ENCODE results near the gene LOXL4.

The LOXL4 gene

GRCh38 chr10:98212196-98212595 lies 55.8 kb downstream of the LOXL4 start:
- Histone ChIP-seq H3K27me3 (replicated peaks) (no peaks in the 10 kb centered on the region), H3K36me3 (replicated peaks) (no peaks in the 10 kb centered on the region), H3K27ac (no peak overlapping the region)

GRCh38 chr10:98209441-98209840 lies 58.6 kb downstream of the LOXL4 start:
- H3K27ac ChIP-seq = peak overlapping the region; percentile 14
- no peak overlapping the region for H3K4me3 ChIP-seq (ENCODE audit: low read depth, low read length)
- H3K27me3 ChIP-seq (replicated peaks) = no peaks in the 10 kb centered on the region
- TF ChIP-seq, protein P1, sequence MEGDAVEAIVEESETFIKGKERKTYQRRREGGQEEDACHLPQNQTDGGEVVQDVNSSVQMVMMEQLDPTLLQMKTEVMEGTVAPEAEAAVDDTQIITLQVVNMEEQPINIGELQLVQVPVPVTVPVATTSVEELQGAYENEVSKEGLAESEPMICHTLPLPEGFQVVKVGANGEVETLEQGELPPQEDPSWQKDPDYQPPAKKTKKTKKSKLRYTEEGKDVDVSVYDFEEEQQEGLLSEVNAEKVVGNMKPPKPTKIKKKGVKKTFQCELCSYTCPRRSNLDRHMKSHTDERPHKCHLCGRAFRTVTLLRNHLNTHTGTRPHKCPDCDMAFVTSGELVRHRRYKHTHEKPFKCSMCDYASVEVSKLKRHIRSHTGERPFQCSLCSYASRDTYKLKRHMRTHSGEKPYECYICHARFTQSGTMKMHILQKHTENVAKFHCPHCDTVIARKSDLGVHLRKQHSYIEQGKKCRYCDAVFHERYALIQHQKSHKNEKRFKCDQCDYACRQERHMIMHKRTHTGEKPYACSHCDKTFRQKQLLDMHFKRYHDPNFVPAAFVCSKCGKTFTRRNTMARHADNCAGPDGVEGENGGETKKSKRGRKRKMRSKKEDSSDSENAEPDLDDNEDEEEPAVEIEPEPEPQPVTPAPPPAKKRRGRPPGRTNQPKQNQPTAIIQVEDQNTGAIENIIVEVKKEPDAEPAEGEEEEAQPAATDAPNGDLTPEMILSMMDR (IDR thresholded peaks at IDR 0.05; ENCODE audit: low read depth, low read length, missing control alignments) = no peak
- in situ Hi-C loops (cut with HindIII; ENCODE audit: low pct_ligation_motif_present, low sequenced_read_pairs) = no loop called here
- DNase-seq = peak; percentile 20
- no peaks in the 10 kb centered on the region for H3K36me3 ChIP-seq (replicated peaks)

More at GRCh38 chr10:98212196-98212595, 55.8 kb downstream of the LOXL4 start:
- TF ChIP-seq, protein P1 (IDR thresholded peaks at IDR 0.05; ENCODE audit: low read depth, low read length, missing control alignments) = no peak
- H3K4me3 ChIP-seq (ENCODE audit: low read depth, low read length) = no peak overlapping the region
- in situ Hi-C loops (cut with HindIII; ENCODE audit: low pct_ligation_motif_present, low sequenced_read_pairs) = no loop called here
- DNase-seq = no peak

DNA sequence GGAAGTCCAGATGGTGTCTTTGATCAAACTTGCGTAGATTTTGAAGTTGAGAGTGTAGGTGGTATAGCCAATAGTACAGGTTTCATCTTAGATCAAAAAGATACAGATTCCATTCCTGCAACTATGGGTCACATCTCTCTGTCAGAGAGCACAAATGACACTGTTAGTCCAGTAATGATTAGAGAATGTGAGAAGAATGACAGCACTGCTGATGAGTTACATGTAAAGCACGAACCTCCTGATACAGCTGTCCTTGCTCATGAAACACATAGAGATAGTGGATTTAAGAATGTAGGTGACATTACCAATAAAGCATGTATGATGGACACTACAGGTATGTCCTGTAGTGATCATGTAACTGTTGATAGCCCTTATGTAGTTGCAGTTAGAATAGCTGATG lies 59.1 kb downstream of the LOXL4 start:
- TF ChIP-seq, protein P1 (IDR thresholded peaks at IDR 0.05; ENCODE audit: low read depth, low read length, missing control alignments) = no peak
- in situ Hi-C loops (cut with HindIII; ENCODE audit: low pct_ligation_motif_present, low sequenced_read_pairs) = no loop called here
- Histone ChIP-seq H3K4me3 (ENCODE audit: low read depth, low read length) (no peak overlapping the region), H3K36me3 (replicated peaks) (no peaks in the 10 kb centered on the region), H3K27ac (peak overlapping the region; percentile 14), H3K27me3 (replicated peaks) (no peaks in the 10 kb centered on the region)
- peak; percentile 38 for DNase-seq

- Histone ChIP-seq H3K27ac (no peak overlapping the region), H3K36me3 (replicated peaks) (no peaks in the 10 kb centered on the region), H3K4me3 (ENCODE audit: low read depth, low read length) (no peak overlapping the region), H3K27me3 (replicated peaks) (no peaks in the 10 kb centered on the region)
- in situ Hi-C loops (cut with HindIII; ENCODE audit: low pct_ligation_motif_present, low sequenced_read_pairs) = no loop called here
- DNase-seq = no peak
- TF ChIP-seq, protein P1 (IDR thresholded peaks at IDR 0.05; ENCODE audit: low read depth, low read length, missing control alignments) = no peak
Observed at GRCh38 chr10:98205351-98205750, 62.6 kb downstream of the LOXL4 start.

GRCh38 chr10:98202378-98202777 lies 65.6 kb downstream of the LOXL4 start:
- TF ChIP-seq, protein P1 (IDR thresholded peaks at IDR 0.05; ENCODE audit: low read depth, low read length, missing control alignments) = no peak
- in situ Hi-C loops (cut with HindIII; ENCODE audit: low pct_ligation_motif_present, low sequenced_read_pairs) = no loop called here
- no peak for DNase-seq
- Histone ChIP-seq H3K4me3 (ENCODE audit: low read depth, low read length) (no peak overlapping the region), H3K36me3 (replicated peaks) (no peaks in the 10 kb centered on the region), H3K27ac (no peak overlapping the region), H3K27me3 (replicated peaks) (no peaks in the 10 kb centered on the region)

GRCh38 chr10:98201760-98202159 lies 66.2 kb downstream of the LOXL4 start:
- in situ Hi-C loops (cut with HindIII; ENCODE audit: low pct_ligation_motif_present, low sequenced_read_pairs) = no loop called here
- H3K4me3 ChIP-seq (ENCODE audit: low read depth, low read length) = no peak overlapping the region
- H3K36me3 ChIP-seq (replicated peaks) = no peaks in the 10 kb centered on the region
- TF ChIP-seq, protein P1 (IDR thresholded peaks at IDR 0.05; ENCODE audit: low read depth, low read length, missing control alignments) = no peak
- no peak overlapping the region for H3K27ac ChIP-seq
- H3K27me3 ChIP-seq (replicated peaks) = no peaks in the 10 kb centered on the region
- no peak for DNase-seq
